Fibroblast of peridontal ligament (primary cell): ENCODE results near the gene C7orf57.

Experiments
- DNase-seq: peaks from one replicate; pipeline ENCODE4 v3.0.0-alpha.2; 2010; ENCODE audit errors: extremely low read depth

C7orf57 gene

DNA sequence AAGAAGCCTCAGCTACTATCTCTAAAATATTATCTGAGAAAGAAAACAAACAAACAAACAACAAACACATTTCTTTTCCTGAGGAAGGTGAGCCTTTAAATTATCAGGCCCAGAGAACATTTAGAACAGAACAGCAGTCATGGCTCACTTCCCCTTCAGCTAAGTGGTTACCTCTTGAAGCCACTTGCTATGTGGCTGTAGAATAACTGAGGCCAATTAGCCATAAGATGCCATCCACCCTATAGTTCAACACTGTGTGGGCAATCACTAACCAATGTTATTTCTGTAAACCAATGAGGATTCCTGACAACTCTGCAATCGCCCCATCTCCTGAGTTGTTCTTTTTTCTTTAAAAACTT, 50.1 kb downstream of the C7orf57 start:
- peak; percentile 9 for DNase-seq

DNA sequence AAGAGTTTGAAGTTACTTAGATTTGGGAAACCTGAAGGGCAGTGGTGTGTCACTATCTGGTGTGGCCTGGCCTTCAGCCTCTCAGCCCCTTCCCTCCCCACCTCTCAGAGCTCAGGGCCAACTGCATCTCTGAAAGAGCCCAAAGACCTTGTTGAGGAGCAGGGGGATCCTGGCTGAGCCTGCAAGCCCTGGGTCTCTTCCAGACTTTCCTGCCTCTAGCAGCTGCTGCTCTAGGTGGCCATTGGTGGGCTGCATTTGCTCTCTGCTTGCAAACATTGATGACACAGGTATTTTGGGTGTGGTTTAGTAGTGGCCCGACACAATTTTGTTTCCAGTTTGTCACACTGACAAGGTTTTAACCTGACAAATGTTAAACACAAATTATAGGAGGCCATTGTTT, 50.6 kb downstream of the C7orf57 start:
- DNase-seq = no peak

DNA sequence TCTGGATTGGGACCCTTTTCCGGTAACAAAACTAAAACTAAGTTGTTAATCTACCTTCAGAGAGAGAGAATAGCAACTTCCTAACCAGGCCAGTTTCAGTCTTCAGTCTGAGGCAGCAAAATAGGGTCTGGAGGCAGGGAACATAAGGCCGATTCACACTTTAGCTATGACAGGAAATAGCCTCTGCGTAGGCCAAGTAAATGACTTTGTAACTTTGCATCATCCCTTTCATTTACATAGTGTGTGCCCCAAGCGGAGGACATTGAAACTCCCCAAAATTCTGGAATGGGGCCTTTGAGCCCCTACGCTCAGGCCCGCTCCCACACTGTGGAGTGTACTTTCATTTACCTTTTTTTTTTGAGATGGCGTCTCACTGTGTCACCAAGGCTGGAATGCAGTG, 52.0 kb downstream of the C7orf57 start:
- peak; percentile 60 for DNase-seq

DNA sequence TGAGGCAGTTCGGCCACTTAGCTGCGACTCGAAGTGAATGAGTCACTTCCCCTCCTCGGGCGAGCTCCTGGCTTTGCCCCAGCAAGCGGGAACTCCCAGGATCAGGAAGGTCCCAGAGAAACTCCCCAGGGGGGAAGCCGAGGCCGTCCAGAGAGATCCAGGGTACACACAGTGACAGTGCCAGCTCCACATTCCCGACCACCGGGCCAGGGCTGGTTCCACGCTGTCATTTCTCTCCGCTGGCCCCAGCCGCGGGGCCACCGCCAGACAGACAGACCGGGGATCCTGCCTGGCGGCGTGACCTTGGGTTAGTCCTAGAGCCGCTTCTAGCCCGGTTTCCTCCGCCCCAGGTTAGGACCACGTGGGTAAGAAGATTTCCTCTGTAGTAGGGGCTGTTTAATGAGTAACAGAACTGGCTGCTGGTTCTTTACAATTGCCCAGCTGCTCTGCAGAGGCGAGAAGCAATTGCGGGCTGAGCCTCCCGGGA, 53.3 kb downstream of the C7orf57 start:
- peak; percentile 93 for DNase-seq

DNA sequence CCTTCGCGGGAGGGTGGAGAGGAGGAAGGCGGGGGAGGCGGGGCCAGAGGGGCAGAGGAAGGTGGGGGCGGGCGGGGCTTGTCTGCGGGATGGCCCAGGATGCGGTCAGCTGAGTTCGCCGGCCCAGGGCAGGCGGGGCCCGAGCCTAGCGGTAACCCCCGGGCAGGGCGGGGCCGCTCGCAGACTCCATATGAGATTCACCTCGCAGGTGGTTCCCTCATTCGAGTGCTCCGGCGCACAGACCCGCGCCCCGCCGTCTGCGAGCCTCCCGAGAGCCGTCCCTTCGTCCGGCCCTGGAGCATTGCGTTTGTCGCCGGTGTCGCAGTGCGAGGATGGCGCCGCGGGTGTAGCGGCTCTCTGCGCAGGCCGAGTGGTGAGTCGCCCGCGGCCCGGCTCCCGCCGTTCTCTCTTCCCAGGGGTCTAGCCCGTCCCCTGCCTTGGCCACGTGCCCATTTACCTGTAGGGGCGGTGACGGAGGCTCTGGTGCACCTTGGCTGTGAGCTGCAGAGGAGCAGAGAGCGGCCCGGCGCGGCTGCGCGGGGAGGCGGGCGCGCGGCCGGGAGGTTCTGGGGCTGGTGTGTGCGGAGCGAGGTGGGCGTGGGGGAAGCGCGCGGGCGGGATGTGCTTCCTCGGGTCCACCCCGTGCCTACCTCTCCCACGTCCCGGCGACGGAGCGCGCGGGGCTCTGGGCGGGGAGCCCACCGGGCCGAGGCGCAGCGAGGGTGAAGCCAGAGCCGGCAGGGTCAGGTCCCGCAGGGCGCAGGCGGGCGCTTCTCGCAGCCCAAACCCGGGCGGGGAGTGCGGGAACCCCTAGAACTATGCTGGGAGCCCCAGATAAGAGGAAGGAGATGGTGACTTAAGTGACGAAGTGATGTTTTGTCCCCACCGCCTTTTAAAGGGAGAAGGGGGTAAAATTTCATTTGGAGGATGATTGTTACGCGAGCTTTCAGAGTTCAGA, 54.0 kb downstream of the C7orf57 start, which contains the start of gene UPP1:
TSS of gene UPP1 (plus strand) at position 220 of the 958 bp plus-strand sequence. CDS start 5,519 bp downstream, outside the sequence.
- DNase-seq = no peak

DNA sequence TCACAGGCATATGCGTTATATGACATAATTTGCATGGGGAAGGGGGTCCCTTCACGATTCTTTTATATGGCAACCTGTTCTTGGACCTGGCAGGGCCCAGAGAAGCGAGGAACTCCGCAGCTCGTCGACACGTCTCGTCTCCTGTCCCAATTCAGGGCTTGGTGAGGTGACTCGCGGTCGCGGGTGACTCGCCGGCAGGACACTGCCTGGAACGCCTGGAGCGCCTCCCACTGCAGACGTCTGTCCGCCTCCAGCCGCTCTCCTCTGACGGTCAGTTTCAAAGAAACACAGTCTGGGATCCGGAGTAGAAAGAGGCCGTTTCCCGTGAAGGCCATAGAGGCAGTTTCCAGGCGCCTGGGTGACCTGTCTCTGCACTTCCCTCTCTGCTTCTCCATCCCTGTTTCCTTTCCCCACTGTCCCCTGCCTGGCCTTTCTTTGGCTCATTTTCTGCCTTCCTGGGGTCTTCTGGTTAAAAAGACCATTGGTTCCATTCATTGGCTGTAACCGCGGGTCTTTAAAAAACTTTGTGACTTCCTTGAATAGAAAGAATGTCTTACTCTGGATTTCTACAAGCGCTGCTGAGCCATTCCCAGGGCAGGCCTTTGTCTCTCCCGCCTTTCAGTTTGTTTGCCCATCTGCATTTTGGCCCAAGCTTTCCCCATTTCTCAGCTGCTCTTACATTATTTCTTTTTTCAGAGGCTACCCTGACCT, 54.9 kb downstream of the C7orf57 start:
- DNase-seq = no peak

DNA sequence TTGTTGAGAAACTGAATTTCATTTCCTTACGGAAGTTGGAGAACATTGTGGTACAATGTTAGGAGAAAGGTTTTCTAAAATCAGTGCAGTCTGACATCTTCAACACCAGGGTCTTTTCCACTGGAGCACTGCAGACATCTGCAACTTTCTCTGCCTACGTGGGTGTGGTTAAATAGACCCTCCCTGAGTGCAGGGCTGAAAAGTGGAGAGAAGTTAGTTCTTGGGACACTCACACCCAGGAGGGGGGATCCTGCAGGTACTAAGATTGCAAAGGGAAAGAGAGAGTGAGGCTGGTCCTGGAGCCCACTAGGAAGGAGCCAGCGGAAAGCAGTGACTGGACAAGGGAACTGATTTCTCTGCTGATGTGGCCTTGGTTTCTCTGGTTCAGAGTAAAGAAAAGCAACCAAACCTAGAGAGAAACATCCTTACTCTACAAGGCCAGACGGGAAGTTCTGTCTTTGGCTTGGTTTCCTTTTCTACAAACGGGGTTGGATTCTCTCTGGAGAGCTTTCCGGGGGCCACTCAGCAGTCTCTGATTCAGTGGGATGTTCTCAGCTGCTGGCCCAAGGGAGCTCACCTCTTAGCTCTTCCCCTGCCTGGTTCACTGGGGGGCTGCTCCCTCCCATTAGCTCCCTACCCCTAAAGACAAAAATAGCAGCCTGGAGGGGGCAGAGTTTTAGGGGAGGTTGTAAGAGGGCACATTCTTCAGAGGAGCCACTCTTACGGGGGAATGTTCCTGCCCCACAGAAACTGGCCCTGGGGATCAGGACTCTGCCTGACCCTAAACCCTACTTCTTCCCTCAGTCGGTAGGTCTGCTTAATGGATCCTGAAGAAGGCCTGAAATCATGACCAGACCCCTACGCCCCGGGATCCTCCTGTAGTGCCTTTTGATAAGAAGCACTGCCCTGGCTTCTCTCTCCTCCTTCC, 56.4 kb downstream of the C7orf57 start:
- no peak for DNase-seq

DNA sequence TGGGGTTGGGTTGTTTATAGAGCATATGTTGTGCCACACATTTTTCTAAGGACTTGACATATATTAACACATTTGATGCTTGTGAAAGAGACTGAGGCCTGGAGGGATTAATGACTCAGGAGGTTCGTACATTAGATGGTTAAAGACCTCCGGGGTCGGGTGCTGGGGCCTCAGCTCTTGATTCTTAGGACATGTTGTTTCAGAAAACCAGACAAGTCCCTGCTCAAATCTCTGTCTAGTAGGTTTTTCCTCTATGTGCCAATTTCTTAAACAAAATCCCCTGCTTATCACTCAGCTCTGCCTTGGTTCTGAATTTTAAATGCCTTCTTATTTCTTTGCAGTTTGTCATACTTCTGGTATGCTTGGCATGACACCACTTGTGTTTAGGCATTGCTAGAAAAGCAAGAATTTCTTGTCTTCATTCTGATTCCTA, 59.5 kb downstream of the C7orf57 start:
- peak; percentile 79 for DNase-seq

DNA sequence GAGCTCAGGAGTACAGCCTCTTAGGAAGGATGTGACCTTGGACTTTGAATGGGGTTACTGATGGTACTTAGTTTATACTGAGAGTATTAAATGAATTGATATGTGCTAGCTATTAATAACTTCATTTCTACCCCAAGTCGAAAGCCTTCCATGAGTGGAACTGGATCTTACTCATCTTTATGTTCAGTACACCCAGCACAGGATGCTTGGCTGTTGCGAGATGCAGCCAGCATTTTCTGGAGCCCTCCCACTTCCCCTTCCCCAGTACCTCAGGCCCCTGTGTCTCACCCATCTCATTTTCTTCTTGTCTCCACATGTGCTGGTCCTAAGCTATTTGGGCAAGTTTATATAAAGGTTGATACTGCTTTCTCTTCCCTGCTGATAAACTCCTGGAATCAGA, 60.9 kb downstream of the C7orf57 start:
- DNase-seq = no peak

DNA sequence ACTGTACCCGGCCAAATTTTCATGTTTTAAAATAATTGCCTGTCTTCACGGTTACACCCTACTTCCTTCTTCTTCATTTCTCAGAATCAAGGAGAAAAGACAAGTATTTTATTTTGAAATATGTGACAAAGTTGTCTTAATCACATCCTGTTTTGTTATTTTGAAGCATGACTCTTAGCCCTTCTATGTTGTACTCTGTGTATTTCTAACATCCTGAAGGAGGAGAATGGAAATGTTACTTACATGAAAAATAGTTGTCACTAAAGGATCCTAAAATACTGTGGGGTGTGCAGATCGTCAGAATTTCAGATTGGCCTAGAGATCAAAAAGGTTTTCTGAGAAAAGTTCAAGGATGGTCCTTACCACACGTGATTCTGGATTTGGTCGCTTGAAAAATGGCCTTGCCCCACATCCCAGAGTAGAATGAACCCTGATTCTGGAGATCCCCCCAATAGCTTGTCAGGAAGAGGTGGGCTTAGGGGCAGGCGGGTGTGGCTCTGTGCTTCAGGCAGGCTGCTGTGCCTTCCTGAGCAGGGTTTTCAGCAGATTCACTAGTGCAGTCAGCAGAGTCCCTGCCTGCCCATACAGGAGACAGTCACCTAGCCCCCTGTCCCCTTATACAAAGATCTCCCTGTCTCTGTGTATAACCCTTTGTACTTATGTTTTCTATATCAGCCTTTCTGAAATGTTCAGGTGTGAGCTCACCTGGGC, 62.3 kb downstream of the C7orf57 start:
- DNase-seq = no peak

DNA sequence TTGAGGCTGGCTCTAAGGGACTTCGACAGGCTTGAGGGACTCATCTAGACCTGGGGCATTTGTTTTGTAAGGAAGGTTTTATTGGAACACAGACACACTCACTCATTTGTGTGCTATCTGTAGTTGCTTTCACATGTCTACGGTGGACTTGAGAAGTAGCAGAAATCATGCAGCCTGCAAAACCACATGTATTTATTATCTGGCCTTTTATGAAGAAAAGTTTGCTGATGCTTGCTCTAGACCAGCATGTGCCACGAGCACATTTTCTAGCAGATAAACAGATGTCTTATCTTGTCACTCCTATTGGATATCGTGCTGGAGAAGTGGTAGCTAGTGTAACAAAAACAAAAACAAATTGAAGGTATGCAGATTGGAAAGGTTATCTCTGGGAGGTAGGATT, 63.5 kb downstream of the C7orf57 start:
- DNase-seq = no peak

DNA sequence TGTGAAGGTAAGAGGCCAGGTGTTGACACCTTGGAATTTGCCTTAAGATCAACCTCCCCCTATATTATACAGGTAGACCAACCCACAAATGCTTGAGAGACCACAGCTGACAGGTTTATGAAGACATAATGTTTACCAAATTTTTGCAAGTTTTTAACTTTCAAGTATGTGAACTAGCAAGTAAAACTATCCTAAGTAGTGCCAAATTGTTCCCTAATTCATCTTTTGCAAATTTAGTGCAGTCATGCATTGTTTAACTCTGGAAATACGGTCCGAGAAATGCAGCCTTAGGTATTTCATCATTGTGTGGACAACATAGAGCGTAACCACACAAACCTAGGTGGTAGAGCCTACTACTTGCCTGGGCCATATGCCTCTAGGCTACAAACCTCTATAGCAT, 64.4 kb downstream of the C7orf57 start:
- DNase-seq = no peak

DNA sequence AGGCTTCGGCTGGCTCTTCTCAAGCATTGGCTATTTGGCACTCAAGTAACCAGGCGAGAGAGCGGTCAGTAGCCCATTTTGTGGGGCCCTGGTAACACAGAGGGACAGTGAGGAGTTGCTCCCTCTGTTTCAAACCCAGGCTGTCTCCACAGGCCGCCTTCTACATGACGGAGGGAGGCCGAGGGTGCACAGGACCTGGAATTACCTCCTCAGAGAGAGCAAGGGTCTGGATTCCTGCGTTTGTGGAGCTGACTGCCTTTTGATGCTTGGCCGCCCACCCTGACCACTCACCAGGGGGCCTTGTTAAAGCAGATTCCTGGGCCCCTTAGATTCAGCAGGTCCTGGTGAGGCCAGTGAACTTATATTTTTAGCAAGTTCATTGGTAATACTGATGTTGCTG, 66.0 kb downstream of the C7orf57 start:
- DNase-seq = no peak

DNA sequence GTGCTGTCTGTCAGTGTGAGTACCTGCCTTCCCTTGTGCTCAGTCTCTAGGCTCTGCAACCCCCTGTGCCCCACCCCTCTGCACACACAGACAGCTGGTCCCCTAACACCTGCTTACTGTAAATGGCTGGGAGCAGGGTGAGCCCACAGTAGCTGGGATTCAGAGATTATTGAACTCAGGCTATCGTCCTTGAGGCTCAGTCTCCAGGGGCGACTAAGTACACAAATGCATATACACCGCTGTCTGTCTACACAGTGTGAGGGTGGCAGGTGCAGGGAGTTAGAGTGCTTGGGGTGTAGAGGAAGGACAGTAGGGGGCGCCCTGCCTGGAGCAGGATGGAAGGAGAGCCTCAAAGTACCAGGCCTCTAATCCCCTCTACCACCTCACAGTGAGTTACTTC, 66.6 kb downstream of the C7orf57 start:
- no peak for DNase-seq

DNA sequence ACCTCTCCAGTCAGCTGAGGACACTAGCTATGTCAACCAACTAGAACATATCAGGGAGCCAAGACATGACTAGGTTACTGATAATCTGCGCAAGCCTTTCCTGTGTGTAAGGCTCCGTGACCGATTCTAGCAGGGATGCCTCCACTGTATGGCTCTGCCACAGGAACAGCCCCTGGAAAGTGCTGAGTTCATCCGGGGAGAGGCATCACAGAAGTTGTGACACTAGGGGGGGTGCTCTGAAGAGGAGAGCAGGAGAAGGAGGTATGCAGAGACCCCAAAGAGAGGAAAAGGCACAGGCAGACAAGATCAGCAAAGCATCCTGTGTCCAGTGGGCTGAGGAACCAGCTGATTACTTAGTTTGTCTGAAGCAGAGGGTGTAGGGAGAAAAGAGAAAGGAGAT, 67.2 kb downstream of the C7orf57 start:
- DNase-seq = no peak

DNA sequence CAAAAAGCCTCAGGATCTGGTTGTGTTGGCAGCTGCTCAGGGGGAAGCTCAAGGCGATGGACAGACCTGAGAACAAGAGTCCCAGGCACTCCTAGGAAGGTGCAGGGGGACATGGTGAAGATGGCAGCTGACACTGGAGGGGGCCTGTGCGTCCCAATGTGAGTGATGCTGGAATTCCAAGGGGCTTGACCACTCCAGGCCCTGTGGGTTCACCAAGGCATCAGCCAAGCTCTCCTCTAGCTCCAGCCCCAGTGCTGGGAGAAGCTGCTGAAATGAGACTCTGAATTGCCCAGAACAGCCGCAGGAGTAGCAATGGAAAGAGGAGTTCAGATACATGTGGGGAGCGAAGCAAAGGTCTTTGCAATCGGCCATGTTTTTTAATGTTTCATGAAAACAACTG, 69.7 kb downstream of the C7orf57 start:
- DNase-seq = no peak

DNA sequence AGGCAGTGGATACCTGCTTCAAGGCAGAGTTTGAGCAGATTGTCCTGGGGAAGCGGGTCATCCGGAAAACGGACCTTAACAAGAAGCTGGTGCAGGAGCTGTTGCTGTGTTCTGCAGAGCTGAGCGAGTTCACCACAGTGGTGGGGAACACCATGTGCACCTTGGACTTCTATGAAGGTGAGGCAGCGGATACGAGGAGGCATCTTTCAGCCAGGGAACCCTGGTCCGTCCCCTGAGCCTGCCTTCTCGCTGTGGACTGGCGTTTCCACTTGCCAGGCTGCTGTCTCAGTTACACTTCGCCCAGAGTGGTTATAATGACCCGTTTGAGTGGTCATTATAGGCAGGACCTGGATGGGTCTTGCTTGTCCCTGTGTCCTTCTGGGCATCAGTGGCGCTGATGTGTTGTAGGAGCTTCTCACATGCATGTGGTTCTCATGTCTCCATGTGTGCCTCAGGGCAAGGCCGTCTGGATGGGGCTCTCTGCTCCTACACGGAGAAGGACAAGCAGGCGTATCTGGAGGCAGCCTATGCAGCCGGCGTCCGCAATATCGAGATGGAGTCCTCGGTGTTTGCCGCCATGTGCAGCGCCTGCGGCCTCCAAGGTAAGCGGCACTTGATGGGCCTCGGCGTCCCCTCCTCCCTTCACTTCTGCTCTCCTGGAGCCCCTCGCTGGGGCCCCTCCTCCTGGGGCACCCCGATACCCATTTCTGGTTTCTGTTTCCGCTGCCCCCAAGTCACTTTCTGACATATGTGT, 71.7 kb downstream of the C7orf57 start:
- DNase-seq = no peak

DNA sequence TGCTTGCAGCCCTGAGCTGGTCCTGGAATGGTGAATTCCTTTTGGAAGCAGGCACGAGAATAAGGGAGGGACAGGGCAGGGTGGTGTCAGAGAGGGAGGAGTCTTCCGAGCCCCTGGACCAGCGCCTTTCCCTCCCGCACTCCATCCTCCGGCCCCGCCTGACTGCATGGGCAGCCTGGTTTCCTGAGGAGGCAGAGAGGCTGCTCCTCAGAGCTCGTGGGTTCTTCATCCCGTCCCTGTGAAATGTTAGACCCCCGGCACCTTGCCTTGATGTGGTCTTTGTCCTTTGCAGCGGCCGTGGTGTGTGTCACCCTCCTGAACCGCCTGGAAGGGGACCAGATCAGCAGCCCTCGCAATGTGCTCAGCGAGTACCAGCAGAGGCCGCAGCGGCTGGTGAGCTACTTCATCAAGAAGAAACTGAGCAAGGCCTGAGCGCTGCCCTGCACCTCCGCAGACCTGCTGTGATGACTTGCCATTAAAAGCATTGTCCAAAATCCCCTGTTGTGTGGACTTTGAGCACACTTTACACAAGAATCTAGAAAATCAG, 72.7 kb downstream of the C7orf57 start:
- no peak for DNase-seq

DNA sequence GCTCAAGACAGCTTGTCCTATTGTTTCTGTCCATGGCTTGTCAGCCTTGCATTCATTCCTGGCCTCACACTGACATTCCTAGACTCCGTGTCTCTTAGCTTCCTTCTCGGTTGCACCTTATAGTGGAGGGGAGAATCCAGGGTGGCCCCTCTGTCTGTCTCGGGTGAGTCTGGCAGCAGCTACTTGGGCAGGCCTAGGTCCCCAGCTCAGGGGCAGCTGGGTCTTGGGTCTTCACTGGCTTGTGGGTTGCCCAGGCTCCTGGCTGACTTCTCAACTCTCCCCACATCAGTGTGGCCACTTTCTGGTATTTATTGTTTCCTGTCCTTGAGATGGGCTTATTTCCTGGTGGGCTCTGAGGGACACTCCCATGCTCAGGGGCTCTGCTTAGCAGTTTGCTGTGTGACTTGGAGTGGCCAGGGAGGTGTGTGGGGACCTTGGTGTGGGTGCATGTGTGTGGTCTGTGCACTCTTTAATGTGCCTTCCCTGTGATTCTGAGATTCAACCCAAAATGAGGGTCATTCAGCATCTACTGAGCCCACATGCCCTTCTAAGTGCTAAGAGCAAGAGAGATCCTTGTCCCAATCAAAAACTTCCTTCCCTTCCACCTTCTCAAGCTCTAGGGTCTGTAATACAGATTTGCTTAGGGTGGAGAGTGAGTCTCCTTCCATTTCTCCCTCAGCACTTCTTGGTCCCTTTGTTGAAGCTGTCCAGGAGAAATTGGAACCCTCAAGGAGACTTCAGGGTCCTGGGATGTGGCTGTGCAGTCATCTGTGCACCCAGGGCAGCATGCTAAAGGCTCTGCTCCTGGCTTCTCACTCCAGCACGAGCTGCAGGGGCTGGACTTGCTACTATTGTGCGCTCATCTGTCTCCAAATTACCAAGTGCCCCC, 73.9 kb downstream of the C7orf57 start:
- DNase-seq = no peak
